ENCODE results near the gene EFNA5.

EFNA5 gene

DNA sequence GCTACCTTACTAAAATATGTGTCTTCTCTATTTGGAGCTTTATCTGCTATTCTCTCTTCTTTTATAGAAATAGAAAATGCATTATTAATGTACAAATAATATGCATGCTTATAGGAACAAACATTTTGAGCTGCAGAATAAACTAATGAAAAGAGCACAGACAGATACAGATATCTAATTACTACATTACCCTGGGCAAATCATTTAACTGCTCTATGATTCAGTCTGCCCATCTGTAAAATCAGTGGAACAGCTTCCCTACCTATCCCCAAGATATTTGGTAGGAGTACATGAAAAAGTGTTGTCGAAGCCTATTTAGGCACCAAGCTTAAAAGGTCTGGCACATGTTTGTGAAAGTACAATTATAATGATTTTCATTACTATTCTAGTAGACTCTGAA, 166.3 kb downstream of the EFNA5 start (continued):
- TF ChIP-seq, protein P1, sequence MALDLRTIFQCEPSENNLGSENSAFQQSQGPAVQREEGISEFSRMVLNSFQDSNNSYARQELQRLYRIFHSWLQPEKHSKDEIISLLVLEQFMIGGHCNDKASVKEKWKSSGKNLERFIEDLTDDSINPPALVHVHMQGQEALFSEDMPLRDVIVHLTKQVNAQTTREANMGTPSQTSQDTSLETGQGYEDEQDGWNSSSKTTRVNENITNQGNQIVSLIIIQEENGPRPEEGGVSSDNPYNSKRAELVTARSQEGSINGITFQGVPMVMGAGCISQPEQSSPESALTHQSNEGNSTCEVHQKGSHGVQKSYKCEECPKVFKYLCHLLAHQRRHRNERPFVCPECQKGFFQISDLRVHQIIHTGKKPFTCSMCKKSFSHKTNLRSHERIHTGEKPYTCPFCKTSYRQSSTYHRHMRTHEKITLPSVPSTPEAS (tag by site-specific recombination; IDR thresholded peaks at IDR 0.05): no peak

DNA sequence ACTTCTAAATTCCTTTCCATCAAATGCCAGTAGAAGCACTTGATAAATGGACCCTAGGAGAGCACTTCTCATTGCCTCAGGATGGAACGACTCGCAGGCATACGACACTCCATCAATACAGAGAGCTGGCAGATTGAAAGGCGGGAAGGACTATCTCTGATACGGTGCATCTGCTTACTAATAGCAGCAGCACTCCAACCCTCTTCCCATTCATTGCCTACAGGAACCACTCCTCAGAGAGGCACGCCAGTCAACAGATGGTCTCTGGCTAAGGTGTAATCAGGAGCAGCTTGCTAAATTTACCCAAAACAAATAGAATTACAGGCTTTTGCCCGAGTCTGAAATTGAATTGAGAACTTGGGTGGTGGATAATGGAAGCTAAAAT, 168.1 kb downstream of the EFNA5 start:
- CTCF ChIA-PET: interaction anchor here (0.7 kb wide), 1 partner anchor 64 kb away, joined by 5 read pairs; no protein-coding TSS in a partner anchor
- no peak overlapping the region for H3K4me3 ChIP-seq (ENCODE audit: low read depth, low read length)
- no peaks in the 10 kb centered on the region for H3K9me3 ChIP-seq (ENCODE audit: control insufficient read depth, insufficient read depth, low read depth, low read length)
- 0 out of 2 replicates have a peak, but pooled peaks have one; percentile 11 for TF ChIP-seq TRIM28 (IDR thresholded peaks at IDR 0.05; ENCODE audit: borderline replicate concordance, low read length)
- TF ChIP-seq SP7 (tag by site-specific recombination; IDR thresholded peaks at IDR 0.05): 0 out of 2 replicates have a peak, but pooled peaks have one; percentile 10
- no peak for TF ChIP-seq ZNF274 (IDR thresholded peaks at IDR 0.05; ENCODE audit: low read length)
- TF ChIP-seq ZNF274 (tag by site-specific recombination; IDR thresholded peaks at IDR 0.05; ENCODE audit: borderline replicate concordance): no peak
- TF ChIP-seq ZNF514 (tag by site-specific recombination; IDR thresholded peaks at IDR 0.05): no peak
- no peak for TF ChIP-seq ZNF146 (tag by site-specific recombination; IDR thresholded peaks at IDR 0.05)
- peak; percentile 7; the same call in 1 of the 2 replicates for TF ChIP-seq ZBTB17 (tag by site-specific recombination; IDR thresholded peaks at IDR 0.05)
- peak; percentile 53 for TF ChIP-seq SCRT2 (tag by site-specific recombination; IDR thresholded peaks at IDR 0.05)
- no peak for TF ChIP-seq ZIC2 (tag by site-specific recombination; IDR thresholded peaks at IDR 0.05)
- no peak for TF ChIP-seq HOXC10 (CRISPR knock-in tag; IDR thresholded peaks at IDR 0.05)
- no peak for TF ChIP-seq ZNF416 (tag by site-specific recombination; IDR thresholded peaks at IDR 0.05)
- peaks cover 45% of the 10 kb centered on the region for H3K4me1 ChIP-seq (ENCODE audit: control insufficient read depth, insufficient read depth, low read length)
- H3K27ac ChIP-seq (ENCODE audit: extremely low read depth, low read depth, low read length): no peak overlapping the region
- H3K36me3 ChIP-seq (ENCODE audit: control insufficient read depth in 2 of 2, insufficient read depth in 1 of 2, low read length in 2 of 2): no peaks in the 10 kb centered on the region
- POLR2A ChIA-PET: no interaction called here

DNA sequence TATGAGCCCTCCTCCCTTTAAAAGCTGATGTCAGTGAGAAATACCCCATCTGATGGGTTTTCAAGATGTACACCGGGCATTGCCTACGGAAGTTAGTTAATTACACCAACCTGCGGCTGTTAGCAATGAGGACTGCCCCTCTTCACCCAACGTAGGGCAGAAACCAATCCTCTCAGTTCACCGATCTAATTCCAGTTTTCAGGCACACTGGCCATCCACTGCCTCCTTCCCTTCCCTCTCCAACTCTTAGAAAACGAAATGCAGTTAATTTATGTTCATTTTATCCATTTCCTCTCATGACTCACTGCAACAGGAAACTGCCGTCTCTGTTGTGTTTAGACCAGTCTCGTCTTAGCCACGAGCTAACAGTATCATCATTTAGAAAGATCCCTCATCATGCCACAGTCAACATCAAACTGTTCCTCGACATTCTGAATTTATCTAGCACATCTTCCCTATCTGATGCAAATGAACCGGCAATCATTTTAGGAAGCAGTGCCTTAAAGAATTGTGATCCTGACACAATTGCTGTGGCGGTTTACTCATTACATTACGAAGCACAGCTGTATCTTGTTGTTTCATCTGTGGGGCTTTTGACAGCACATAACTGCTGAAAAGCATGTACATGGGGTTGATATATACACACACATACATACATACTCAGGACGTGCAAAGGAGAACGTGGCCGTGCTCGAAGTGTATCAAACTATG, 168.6 kb downstream of the EFNA5 start:
- Histone ChIP-seq H3K4me1 (ENCODE audit: control insufficient read depth, insufficient read depth, low read length) (peaks cover 45% of the 10 kb centered on the region), H3K36me3 (ENCODE audit: control insufficient read depth in 2 of 2, insufficient read depth in 1 of 2, low read length in 2 of 2) (no peaks in the 10 kb centered on the region), H3K27ac (ENCODE audit: extremely low read depth, low read depth, low read length) (0 out of 2 replicates have a peak overlapping the region, but pooled peaks have one; percentile 0), H3K4me3 (ENCODE audit: low read depth, low read length) (no peak overlapping the region), H3K9me3 (ENCODE audit: control insufficient read depth, insufficient read depth, low read depth, low read length) (no peaks in the 10 kb centered on the region)
- CTCF ChIA-PET: interaction anchor here (0.7 to 0.8 kb wide), 2 partner anchors 14 to 63 kb away, joined by 4 to 5 read pairs; no protein-coding TSS in a partner anchor
- POLR2A ChIA-PET: no interaction called here
- TF ChIP-seq, protein P2, sequence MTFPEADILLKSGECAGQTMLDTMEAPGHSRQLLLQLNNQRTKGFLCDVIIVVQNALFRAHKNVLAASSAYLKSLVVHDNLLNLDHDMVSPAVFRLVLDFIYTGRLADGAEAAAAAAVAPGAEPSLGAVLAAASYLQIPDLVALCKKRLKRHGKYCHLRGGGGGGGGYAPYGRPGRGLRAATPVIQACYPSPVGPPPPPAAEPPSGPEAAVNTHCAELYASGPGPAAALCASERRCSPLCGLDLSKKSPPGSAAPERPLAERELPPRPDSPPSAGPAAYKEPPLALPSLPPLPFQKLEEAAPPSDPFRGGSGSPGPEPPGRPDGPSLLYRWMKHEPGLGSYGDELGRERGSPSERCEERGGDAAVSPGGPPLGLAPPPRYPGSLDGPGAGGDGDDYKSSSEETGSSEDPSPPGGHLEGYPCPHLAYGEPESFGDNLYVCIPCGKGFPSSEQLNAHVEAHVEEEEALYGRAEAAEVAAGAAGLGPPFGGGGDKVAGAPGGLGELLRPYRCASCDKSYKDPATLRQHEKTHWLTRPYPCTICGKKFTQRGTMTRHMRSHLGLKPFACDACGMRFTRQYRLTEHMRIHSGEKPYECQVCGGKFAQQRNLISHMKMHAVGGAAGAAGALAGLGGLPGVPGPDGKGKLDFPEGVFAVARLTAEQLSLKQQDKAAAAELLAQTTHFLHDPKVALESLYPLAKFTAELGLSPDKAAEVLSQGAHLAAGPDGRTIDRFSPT (tag by site-specific recombination; IDR thresholded peaks at IDR 0.05): 0 out of 2 replicates have a peak, but pooled peaks have one; percentile 23
- TF ChIP-seq ZBTB17 (tag by site-specific recombination; IDR thresholded peaks at IDR 0.05) (peak; percentile 77), ZNF2 (tag by site-specific recombination; IDR thresholded peaks at IDR 0.05) (0 out of 2 replicates have a peak, but pooled peaks have one; percentile 13), SP2 (tag by site-specific recombination; IDR thresholded peaks at IDR 0.05) (0 out of 2 replicates have a peak, but pooled peaks have one; percentile 5), SCRT2 (tag by site-specific recombination; IDR thresholded peaks at IDR 0.05) (peak; percentile 73), TRIM28 (IDR thresholded peaks at IDR 0.05; ENCODE audit: borderline replicate concordance, low read length) (peak; percentile 44; the same call in 1 of the 2 replicates), ZNF768 (tag by site-specific recombination; IDR thresholded peaks at IDR 0.05) (0 out of 2 replicates have a peak, but pooled peaks have one; percentile 4), ZNF335 (tag by site-specific recombination; conservative IDR thresholded peaks at IDR 0.05) (peak; percentile 73), SP7 (tag by site-specific recombination; IDR thresholded peaks at IDR 0.05) (peak; percentile 41), ZNF658 (tag by site-specific recombination; IDR thresholded peaks at IDR 0.05) (no peak), ZNF521 (tag by site-specific recombination; IDR thresholded peaks at IDR 0.05) (no peak), ZNF664 (tag by site-specific recombination; IDR thresholded peaks at IDR 0.05) (peak; percentile 92), SALL2 (tag by site-specific recombination; IDR thresholded peaks at IDR 0.05; ENCODE audit: borderline replicate concordance) (no peak), ZEB2 (tag by site-specific recombination; IDR thresholded peaks at IDR 0.05) (peak; percentile 37; the same call in 1 of the 2 replicates), ZNF629 (tag by site-specific recombination; IDR thresholded peaks at IDR 0.05) (peak; percentile 45), ZNF600 (tag by site-specific recombination; IDR thresholded peaks at IDR 0.05) (0 out of 2 replicates have a peak, but pooled peaks have one; percentile 15), ZFP41 (tag by site-specific recombination; IDR thresholded peaks at IDR 0.05; ENCODE audit: borderline replicate concordance) (no peak)
- TF ChIP-seq, protein P3, sequence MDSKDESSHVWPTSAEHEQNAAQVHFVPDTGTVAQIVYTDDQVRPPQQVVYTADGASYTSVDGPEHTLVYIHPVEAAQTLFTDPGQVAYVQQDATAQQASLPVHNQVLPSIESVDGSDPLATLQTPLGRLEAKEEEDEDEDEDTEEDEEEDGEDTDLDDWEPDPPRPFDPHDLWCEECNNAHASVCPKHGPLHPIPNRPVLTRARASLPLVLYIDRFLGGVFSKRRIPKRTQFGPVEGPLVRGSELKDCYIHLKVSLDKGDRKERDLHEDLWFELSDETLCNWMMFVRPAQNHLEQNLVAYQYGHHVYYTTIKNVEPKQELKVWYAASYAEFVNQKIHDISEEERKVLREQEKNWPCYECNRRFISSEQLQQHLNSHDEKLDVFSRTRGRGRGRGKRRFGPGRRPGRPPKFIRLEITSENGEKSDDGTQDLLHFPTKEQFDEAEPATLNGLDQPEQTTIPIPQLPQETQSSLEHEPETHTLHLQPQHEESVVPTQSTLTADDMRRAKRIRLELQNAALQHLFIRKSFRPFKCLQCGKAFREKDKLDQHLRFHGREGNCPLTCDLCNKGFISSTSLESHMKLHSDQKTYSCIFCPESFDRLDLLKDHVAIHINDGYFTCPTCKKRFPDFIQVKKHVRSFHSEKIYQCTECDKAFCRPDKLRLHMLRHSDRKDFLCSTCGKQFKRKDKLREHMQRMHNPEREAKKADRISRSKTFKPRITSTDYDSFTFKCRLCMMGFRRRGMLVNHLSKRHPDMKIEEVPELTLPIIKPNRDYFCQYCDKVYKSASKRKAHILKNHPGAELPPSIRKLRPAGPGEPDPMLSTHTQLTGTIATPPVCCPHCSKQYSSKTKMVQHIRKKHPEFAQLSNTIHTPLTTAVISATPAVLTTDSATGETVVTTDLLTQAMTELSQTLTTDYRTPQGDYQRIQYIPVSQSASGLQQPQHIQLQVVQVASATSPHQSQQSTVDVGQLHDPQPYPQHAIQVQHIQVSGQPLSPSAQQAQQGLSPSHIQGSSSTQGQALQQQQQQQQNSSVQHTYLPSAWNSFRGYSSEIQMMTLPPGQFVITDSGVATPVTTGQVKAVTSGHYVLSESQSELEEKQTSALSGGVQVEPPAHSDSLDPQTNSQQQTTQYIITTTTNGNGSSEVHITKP (tag by site-specific recombination; IDR thresholded peaks at IDR 0.05): peak; percentile 28; the same call in 1 of the 2 replicates

All from HEK293 (cell line).